GM12873 (cell line): ENCODE data around the gene MIEF2.

Experiments used
- TF ChIP-seq, protein P1 (sequence below): IDR thresholded peaks from 2 replicates; pipeline ENCODE4 v1.5.1; 2012; ENCODE audit warnings: low read depth, mild to moderate bottlenecking, moderate library complexity, low read length, control low read depth; ENCODE audit not compliant: insufficient read depth; ENCODE audit errors: missing control alignments

Gene MIEF2

DNA sequence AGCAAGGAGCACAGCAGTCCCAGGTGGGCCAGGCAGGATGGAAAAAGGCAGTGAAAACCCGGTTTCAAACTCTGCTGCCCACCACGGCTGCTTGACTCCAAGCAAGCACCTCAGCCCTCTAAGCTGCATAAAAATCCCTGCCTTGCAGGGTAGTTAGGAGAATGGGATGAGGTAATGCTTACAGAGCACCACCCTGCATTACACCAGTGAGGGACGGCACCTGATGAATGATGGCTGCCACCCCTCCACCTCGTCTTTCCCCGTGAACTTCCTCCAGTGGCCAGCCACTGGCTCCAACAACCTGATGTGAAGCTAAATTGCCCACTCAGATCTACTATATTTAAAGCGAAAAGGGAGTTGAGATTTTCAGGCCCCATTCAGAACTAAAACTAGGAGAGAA lies 21.3 kb downstream of the MIEF2 start:
- TF ChIP-seq, protein P1, sequence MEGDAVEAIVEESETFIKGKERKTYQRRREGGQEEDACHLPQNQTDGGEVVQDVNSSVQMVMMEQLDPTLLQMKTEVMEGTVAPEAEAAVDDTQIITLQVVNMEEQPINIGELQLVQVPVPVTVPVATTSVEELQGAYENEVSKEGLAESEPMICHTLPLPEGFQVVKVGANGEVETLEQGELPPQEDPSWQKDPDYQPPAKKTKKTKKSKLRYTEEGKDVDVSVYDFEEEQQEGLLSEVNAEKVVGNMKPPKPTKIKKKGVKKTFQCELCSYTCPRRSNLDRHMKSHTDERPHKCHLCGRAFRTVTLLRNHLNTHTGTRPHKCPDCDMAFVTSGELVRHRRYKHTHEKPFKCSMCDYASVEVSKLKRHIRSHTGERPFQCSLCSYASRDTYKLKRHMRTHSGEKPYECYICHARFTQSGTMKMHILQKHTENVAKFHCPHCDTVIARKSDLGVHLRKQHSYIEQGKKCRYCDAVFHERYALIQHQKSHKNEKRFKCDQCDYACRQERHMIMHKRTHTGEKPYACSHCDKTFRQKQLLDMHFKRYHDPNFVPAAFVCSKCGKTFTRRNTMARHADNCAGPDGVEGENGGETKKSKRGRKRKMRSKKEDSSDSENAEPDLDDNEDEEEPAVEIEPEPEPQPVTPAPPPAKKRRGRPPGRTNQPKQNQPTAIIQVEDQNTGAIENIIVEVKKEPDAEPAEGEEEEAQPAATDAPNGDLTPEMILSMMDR: no peak

DNA sequence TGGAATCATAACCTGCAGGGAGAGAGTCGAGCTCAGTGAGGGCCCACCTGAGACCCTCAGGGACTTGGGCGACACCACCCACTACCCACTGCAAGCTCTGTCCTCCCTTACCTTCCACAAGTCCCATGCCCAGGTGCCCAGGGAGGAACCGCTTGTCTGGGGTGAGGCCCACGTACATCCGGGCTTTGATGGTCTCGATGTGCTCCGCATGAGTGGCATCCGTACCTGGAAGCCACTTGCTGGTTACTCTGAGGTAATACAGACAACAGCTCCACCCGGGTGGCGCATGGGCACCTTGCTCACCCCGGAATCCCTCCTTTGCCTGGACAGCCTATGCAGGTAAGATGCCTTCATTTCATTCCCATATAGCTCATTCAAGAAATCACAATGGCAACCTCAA lies 24.8 kb downstream of the MIEF2 start:
- TF ChIP-seq, protein P1: no peak

DNA sequence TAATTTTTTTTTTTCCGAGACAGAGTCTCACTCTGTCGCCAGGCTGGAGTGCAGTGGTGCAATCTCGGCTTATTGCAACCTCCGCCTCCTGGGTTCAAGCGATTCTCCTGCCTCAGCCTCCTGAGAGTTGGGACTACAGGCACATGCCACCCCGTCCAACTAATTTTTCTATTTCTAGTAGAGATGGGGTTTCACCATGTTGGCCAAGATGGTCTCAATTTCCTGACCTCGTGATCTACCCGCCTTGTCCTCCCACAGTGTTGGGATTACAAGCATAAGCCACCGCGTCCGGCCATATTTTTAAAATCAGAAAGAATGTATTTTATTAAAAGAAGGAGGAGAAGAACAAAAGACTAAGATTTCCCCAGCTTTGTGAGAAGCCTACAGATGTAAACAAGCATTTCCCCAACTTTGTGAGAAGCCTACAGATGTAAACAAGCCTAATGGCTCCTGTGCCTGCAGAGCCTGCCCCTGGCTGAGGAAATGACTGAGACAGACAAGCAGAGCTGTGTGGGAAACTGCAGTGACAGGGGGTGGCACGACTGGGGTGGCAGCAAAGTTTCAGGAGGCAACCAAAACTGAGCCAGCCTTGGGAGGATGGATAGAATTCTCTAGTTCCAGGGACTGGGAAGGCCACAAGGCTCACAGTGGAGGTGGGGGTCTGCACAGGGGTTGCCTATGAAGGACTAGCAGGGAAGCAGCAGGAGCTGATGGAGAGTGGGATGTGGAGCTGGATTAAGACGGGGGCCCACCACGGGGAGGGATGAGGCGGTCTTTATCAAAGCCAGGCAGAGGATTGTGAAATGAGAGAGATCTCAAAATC lies 31.5 kb downstream of the MIEF2 start:
- TF ChIP-seq, protein P1: no peak

DNA sequence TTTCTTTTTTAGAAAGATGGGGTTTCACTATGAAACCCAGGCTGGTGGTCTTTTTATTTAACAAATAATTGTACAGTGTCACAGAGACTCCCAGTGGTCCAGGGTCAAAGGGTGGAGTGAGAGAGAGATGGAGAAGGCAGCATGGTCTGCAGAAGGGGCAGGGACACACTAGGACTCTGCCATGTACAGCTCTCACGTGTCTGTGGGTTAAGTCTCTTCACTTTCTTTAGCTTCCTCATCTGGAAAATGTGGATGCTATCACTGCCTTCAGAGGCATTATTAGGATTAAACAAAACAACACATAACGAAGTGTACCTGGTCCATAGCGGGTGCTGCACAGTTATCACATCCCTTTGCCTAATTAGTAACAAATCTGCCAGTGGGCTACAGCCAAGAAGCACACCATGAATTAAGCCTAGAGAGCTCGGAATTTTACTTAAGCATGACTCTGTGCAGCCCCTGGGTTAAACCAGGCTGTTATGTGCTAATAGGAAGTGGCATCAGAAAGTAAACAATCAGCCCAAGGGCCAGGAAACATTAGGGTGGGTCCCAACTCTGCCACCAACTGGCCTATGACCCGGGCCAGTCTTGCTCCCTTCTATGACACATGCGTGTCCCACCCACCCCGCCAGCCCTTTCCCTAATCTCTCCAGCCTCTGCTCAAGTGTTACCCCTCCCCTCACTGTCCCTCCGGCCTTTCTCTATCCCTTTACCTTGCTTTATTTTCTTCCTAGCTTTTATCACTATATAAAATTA lies 40.4 kb downstream of the MIEF2 start:
- TF ChIP-seq, protein P1: no peak

DNA sequence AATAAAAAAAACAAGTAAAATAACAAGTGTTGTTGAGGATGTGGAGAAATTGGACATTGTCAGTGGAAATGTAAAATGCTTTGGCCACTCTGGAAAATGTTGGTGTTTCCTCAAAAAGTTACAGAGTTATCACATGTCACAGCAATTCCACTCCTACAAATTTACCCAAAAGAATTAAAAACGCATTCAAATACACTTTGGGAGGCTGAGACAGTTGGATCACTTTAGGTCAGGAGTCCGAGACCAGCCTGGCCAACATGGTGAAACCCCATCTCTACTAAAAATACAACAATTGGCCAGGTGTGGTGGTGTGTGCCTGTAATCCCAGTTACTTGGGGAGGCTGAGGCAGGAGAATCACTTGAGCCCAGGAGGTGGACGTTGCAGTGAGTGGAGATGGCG lies 48.7 kb downstream of the MIEF2 start:
- TF ChIP-seq, protein P1: no peak

DNA sequence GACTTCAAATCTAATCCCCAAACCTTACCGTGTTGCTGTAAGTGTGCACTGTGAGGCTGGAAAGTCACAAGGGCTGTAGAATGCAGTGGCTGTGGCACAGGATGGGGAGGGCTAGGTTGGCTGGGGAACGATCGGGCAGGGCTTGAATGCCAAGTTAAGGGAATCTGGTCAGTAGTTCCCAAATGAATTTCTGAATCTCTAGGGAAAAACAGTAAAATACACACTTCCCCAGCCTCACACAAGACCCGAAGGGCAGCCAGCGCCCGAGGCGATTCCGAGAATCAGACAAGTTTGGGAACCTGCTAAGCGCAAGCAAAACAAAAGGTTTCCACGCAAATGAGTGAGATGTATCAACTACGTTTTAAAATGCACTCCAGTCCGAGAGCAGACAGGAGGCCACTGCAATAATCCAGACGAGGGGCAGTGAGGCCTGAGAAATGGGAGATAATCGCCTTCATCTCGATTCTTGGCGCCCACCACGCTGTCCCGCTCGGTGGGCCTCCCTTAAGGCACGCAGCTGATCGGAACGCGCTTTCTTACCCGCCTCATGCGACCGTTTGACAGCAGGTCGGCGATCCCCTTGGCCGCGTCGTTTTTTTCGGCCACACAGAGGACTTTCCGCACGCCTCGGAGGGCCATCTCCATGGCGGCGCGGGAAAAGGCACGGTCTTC lies 53.7 kb downstream of the MIEF2 start:
- TF ChIP-seq, protein P1: no peak
